PFSK-1 (cell line): ENCODE data around the gene MKRN3.

ENCODE experiments used
- FOXP2 ChIP-seq: optimal IDR thresholded peaks from 2 replicates; pipeline ENCODE3; 2011; ENCODE audit warnings: borderline replicate concordance, control low read depth, inconsistent platforms; ENCODE audit not compliant: insufficient read depth; ENCODE audit errors: extremely low read length, extremely low read depth
- POLR2AphosphoS5 ChIP-seq: IDR thresholded peaks from 2 replicates; pipeline ENCODE4 v1.6.1; 2012; ENCODE audit warnings: low read depth, mild to moderate bottlenecking, control low read depth, low read length, moderate library complexity
- REST ChIP-seq, 2 experiments: IDR thresholded peaks; 2 replicates each; pipeline versions ENCODE4 v1.6.1 to v1.8.0; 2011 to 2012; ENCODE audit warnings: low read depth in 2 of 2, low read length in 2 of 2, control low read depth in 1 of 2, inconsistent platforms in 1 of 2, mild to moderate bottlenecking in 1 of 2, moderate library complexity in 1 of 2; ENCODE audit not compliant: insufficient read depth in 1 of 2
- SIN3A ChIP-seq: IDR thresholded peaks from 2 replicates; pipeline ENCODE4 v1.6.1; 2012; ENCODE audit warnings: mild to moderate bottlenecking, low read length, moderate library complexity, borderline replicate concordance; ENCODE audit not compliant: insufficient read depth
- TAF1 ChIP-seq: IDR thresholded peaks from 2 replicates; pipeline ENCODE4 v1.6.1; 2012; ENCODE audit warnings: low read length, control low read depth, borderline replicate concordance; ENCODE audit not compliant: insufficient read depth

The MKRN3 gene

DNA sequence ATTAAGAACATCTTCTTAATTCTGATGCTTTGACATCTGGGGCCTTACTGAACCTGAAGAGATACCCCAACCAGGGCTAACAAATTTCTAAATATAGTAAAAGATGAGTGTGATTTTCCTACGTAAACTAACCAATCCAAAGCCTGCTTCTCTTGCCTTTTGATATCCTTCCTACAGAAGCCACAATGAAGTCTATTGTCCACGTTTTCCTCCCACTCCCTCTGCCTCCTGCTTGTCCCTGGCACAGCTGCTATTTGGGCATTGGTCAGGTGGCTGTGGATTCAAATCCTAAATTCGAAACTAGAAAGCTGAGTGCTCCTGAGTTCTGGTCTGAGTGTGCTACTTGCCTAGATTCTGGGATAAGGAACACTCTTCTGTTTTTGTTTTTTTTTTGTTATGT lies 17.4 kb upstream of the MKRN3 start:
- TF ChIP-seq FOXP2, result no peak
- no peak for TF ChIP-seq REST (IDR thresholded peaks at IDR 0.05; ENCODE audit: insufficient read depth in 1 of 2, low read depth in 2 of 2, low read length in 2 of 2)
- TF ChIP-seq POLR2AphosphoS5, result no peak
- TF ChIP-seq SIN3A, result no peak
- no peak for TF ChIP-seq TAF1

GRCh38 chr15:23561914-23562313 lies 3.6 kb upstream of the MKRN3 start:
- no peak for TF ChIP-seq REST (IDR thresholded peaks at IDR 0.05; ENCODE audit: insufficient read depth in 1 of 2, low read depth in 2 of 2, low read length in 2 of 2)
- no peak for TF ChIP-seq TAF1
- no peak for TF ChIP-seq POLR2AphosphoS5
- TF ChIP-seq SIN3A, result no peak
- no peak for TF ChIP-seq FOXP2

DNA sequence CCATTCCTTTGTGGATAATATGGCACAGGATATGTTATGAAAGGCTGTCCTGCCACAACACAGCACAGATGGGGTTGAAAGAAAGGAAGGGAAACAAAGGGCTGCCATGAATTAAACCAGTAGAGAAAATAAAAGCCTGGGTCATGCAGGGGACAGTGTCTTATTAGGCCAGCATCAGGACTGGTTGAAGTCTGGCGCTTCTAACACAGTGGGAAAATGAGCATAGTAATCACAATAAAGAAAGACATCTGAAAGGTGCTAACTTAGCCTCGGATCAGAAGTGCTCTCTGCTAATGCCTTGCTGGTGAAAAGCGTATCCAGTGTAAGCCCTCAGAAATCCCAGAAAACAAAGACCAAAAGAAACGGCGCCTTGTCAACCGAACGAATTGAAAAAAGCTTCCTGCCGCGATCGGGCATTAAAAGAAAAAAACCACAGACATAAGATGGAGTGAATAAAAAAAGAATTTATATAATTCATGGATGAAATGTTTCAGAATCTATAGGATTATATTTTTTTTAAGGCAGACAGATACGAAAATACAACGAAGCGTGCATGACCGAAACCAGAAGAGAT lies 566 bp upstream of the MKRN3 start:
- TF ChIP-seq SIN3A (no peak), REST (IDR thresholded peaks at IDR 0.05; ENCODE audit: insufficient read depth in 1 of 2, low read depth in 2 of 2, low read length in 2 of 2) (no peak), TAF1 (no peak), POLR2AphosphoS5 (no peak), FOXP2 (no peak)

DNA sequence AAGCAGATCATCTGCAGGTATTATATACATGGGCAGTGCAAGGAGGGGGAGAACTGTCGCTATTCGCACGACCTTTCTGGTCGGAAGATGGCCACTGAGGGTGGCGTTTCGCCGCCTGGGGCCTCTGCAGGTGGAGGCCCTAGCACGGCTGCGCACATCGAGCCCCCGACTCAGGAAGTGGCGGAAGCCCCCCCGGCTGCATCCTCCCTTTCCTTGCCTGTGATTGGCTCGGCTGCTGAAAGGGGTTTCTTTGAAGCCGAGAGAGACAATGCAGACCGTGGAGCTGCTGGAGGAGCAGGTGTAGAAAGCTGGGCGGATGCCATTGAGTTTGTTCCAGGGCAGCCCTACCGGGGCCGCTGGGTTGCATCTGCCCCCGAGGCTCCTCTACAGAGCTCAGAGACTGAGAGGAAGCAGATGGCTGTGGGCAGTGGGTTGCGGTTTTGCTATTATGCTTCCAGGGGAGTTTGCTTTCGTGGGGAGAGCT lies 639 bp downstream of the MKRN3 start:
- TF ChIP-seq TAF1 (no peak), FOXP2 (no peak), SIN3A (no peak), REST (IDR thresholded peaks at IDR 0.05; ENCODE audit: insufficient read depth in 1 of 2, low read depth in 2 of 2, low read length in 2 of 2) (no peak), POLR2AphosphoS5 (no peak)

GRCh38 chr15:23566651-23567050 lies 1.2 kb downstream of the MKRN3 start:
- TF ChIP-seq REST (IDR thresholded peaks at IDR 0.05; ENCODE audit: insufficient read depth in 1 of 2, low read depth in 2 of 2, low read length in 2 of 2) (no peak), POLR2AphosphoS5 (no peak), TAF1 (no peak), SIN3A (no peak), FOXP2 (no peak)
